Upper lobe of left lung (tissue), 6 donors: ENCODE data around the gene GPSM1. TPM values are rescaled to one million over a fixed set of nuclear protein-coding genes. Genes with fewer than 3 reads are reported as not detected.
A peak's percentile ranks its signal among the peaks of the same experiment; 100 is the strongest.

Experiments
- ATAC-seq, 2 donors: fragments of 200-7000 bp; cut with Tn5 transposase; one replicate each; pipeline ENCODE4 v1.9.1; 2022; ENCODE audit warnings: mild to moderate bottlenecking in 2 of 2, moderate library complexity in 2 of 2; ENCODE audit not compliant: low FRiP score in 2 of 2
- DNase-seq, 2 donors: peaks; one replicate each; pipeline ENCODE4 v3.0.0-alpha.2; 2019 to 2020
- H3K27ac ChIP-seq, 4 donors: fragments of 200-600 bp; sonication (generic); one replicate each; pipeline ENCODE4 v1.5.1; 2016 to 2019
- H3K27me3 ChIP-seq, 4 donors: fragments of 200-600 bp; sonication (generic); one replicate each; pipeline ENCODE4 v1.5.1; 2017 to 2019
- H3K36me3 ChIP-seq, 4 donors: fragments of 200-600 bp; sonication (generic); one replicate each; pipeline ENCODE4 v1.5.1; 2016 to 2019
- H3K4me1 ChIP-seq, 4 donors: fragments of 200-600 bp; sonication (generic); one replicate each; pipeline ENCODE4 v1.5.1; 2018 to 2019
- H3K4me3 ChIP-seq, 4 donors: fragments of 200-600 bp; sonication (generic); one replicate each; pipeline ENCODE4 v1.5.1; 2017 to 2019; ENCODE audit warnings: mild to moderate bottlenecking in 2 of 4, moderate library complexity in 1 of 4
- H3K9me3 ChIP-seq, 4 donors: fragments of 200-600 bp; sonication (generic); one replicate each; pipeline ENCODE4 v1.5.1; 2018 to 2019
- EP300 ChIP-seq, 4 donors: sonication (generic); formaldehyde crosslinking; IDR thresholded peaks; one replicate each; pipeline ENCODE4 v1.5.1; 2017; ENCODE audit warnings: antibody characterized with exemption in 4 of 4, control low read depth in 2 of 4
- POLR2A ChIP-seq, 4 donors: fragments of 450-650 bp; IDR thresholded peaks; one replicate each; pipeline ENCODE4 v1.5.1; 2016 to 2017; ENCODE audit warnings: antibody characterized with exemption in 4 of 4, mild to moderate bottlenecking in 2 of 4
- POLR2AphosphoS5 ChIP-seq, 2 donors: sonication (generic); formaldehyde crosslinking; IDR thresholded peaks; one replicate each; pipeline ENCODE4 v1.5.1; 2017; ENCODE audit warnings: antibody characterized with exemption in 2 of 2
- WGBS, 2 donors: methylation state at CpG; one replicate each; pipeline ENCODE4 v1.1.5; 2017 to 2018; 5-methylcytosine and 5-hydroxymethylcytosine counted together
- total RNA-seq, 6 donors: library from RNA; depleted of rRNA in 4 of 6; stranded (reverse); fragments of >200 nt in 4 of 6; gene quantifications; one replicate each; pipeline versions ENCODE4 v1.1.0 to v1.2.1, GENCODE V29; 2016 to 2021
- TF ChIP-seq, protein P1 (sequence below), 6 experiments: fragments of 450-650 bp in 4 of 6; fragments of 200-600 bp in 2 of 6; sonication (generic) in 2 of 6; IDR thresholded peaks; one replicate each; pipeline ENCODE4 v1.5.1; 2016 to 2019; ENCODE audit warnings: antibody characterized with exemption in 6 of 6
- donor health status: DM: no; HTN: no; CAD: no; lungs with moderate emphysema.
- donor health status: DM: no; HTN: yes; CAD: no; lungs with severe emphysema.

The GPSM1 gene
- total RNA-seq, 6 donors from 2014 or later, result 10.0 to 78.6 (median 24.2) TPM

DNA sequence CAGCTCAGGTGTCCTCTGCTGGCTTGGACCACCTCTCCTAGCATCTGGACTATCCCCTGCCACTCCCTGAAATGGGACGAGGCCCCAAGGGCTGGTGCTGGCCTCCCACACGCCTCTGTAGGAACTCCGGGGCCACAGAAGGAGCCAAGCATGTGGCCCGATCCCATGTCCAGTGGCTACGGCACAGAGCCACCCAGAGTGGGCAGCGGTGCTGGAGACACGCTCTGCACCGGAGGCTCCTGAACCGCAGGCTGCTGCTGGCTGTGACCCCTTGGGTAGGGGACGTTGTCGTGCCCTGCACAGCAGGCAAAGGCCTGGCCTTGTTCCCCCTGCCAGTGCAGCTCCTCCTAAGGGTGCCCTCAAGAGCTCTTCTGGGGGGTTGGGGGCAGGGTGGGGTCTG lies 52.6 kb downstream of the GPSM1 start:
- peak in 1 of 2 donors; percentile 59 for DNase-seq
- no peak for ATAC-seq
- 90% methylated on average over 11 of the region's 11 CpGs; no CpG with 5 or more reads in 1 of the 2 donors for whole genome bisulfite sequencing, 2 donors
- Histone ChIP-seq H3K4me3 (no peak overlapping the region), H3K4me1 (no peaks in the 10 kb centered on the region), H3K27me3 (no peaks in the 10 kb centered on the region), H3K36me3 (peaks cover 0 to 67% (median 55%) of the 10 kb centered on the region in 4 donors), H3K9me3 (no peaks in the 10 kb centered on the region), H3K27ac (no peak overlapping the region)
- no peak for TF ChIP-seq EP300 (IDR thresholded peaks at IDR 0.05)

DNA sequence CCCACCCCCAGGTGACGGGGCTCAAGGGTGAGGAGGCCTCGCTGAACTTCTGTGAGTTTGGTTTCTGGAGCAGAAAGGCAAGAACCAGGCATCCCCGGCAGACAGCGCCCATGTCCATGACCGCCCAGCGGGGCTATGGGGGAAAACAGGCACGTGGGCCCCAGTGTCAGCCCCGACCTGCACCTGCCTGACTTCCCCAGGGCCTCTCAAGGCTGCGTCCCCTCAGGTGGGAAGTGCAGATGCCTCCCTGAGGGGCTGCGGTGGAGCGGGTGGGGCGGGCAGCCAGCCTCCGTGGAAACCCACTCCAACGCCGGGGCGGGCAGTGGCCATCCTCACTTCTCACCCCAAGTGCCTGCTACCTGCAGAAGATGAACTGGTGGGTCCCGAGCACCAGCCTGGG lies 53.0 kb downstream of the GPSM1 start:
- TF ChIP-seq POLR2AphosphoS5 (IDR thresholded peaks at IDR 0.05), result no peak
- TF ChIP-seq EP300 (IDR thresholded peaks at IDR 0.05), result no peak
- TF ChIP-seq POLR2A (IDR thresholded peaks at IDR 0.05), result no peak
- TF ChIP-seq, protein P1, sequence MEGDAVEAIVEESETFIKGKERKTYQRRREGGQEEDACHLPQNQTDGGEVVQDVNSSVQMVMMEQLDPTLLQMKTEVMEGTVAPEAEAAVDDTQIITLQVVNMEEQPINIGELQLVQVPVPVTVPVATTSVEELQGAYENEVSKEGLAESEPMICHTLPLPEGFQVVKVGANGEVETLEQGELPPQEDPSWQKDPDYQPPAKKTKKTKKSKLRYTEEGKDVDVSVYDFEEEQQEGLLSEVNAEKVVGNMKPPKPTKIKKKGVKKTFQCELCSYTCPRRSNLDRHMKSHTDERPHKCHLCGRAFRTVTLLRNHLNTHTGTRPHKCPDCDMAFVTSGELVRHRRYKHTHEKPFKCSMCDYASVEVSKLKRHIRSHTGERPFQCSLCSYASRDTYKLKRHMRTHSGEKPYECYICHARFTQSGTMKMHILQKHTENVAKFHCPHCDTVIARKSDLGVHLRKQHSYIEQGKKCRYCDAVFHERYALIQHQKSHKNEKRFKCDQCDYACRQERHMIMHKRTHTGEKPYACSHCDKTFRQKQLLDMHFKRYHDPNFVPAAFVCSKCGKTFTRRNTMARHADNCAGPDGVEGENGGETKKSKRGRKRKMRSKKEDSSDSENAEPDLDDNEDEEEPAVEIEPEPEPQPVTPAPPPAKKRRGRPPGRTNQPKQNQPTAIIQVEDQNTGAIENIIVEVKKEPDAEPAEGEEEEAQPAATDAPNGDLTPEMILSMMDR (IDR thresholded peaks at IDR 0.05), result no peak
- Histone ChIP-seq H3K4me1 (no peaks in the 10 kb centered on the region), H3K4me3 (no peak overlapping the region), H3K27me3 (no peaks in the 10 kb centered on the region), H3K27ac (no peak overlapping the region), H3K36me3 (peaks cover 0 to 72% (median 59%) of the 10 kb centered on the region in 4 donors), H3K9me3 (no peaks in the 10 kb centered on the region)
- DNase-seq, result peak in 1 of 2 donors; percentile 80
- ATAC-seq, result no peak
- WGBS, 2 donors, result 95% methylated on average over 16 of the region's 17 CpGs; no CpG with 5 or more reads in 1 of the 2 donors

DNA sequence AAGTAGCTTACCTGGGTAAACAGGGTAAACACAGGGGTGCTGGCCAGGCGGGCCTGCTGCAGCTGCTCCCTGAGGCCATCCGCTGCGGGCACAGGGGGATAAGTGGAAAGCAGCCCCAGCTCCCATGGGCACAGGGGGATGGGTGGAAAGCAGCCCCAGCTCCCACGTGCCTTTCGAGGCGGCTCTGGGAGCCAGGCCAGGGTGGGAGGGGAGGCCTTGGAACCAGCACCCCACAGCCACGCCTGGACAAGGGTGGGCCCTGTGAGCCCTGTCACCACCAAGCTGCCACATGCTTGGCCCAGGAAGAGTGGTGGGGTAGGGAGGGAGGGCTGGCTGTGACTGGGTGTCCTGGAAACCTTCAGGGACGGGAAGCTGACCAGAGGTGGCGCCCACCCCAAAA lies 54.0 kb downstream of the GPSM1 start:
- TF ChIP-seq, protein P1 (IDR thresholded peaks at IDR 0.05), result no peak
- TF ChIP-seq EP300 (IDR thresholded peaks at IDR 0.05), result no peak
- no peak for TF ChIP-seq POLR2AphosphoS5 (IDR thresholded peaks at IDR 0.05)
- no peak for TF ChIP-seq POLR2A (IDR thresholded peaks at IDR 0.05)
- H3K4me3 ChIP-seq, result no peak overlapping the region
- DNase-seq (peak in 1 of 2 donors; percentile 68), ATAC-seq (no peak)
- no peaks in the 10 kb centered on the region for H3K27me3 ChIP-seq
- no peaks in the 10 kb centered on the region for H3K4me1 ChIP-seq
- H3K36me3 ChIP-seq, result peaks cover 0 to 79% (median 62%) of the 10 kb centered on the region in 4 donors
- no peaks in the 10 kb centered on the region for H3K9me3 ChIP-seq
- no peak overlapping the region for H3K27ac ChIP-seq
- WGBS, 2 donors, result 87 to 96% methylated on average over 5 to 7 of the region's 9 CpGs

DNA sequence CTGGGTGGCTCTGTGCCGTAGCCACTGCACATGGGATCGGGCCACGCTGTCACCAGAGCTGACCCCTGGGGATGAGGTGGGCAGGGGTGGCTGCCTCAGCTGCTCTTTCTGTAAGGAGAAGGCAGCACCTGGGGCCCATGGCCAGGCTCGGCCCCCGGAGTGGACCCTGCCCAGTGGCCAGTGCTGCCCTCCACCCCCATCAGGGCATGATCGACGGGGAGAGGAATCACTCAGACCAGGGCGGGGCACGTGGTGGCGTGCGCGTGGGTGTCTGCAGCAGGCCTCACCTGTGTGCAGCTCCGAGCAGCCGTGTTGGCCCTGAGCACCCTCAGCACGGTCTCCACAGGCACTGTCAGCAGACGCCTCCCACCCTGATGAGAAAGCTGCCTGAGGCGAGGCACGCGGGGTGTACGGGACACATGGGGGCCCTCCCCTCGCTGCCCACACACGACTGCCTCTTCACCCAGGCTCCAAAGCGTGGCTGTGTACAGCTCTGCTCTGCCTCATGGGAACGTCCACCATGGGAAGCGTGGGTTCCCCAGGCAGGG lies 54.7 kb downstream of the GPSM1 start:
- Histone ChIP-seq H3K36me3 (peaks cover 0 to 85% (median 67%) of the 10 kb centered on the region in 4 donors), H3K27ac (no peak overlapping the region), H3K4me3 (no peak overlapping the region), H3K27me3 (no peaks in the 10 kb centered on the region), H3K4me1 (no peaks in the 10 kb centered on the region), H3K9me3 (no peaks in the 10 kb centered on the region)
- no peak for ATAC-seq
- 95 to 97% methylated on average over 3 to 14 of the region's 25 CpGs for WGBS, 2 donors
- TF ChIP-seq, protein P1 (IDR thresholded peaks at IDR 0.05), result no peak
- TF ChIP-seq POLR2AphosphoS5 (IDR thresholded peaks at IDR 0.05) (no peak), POLR2A (IDR thresholded peaks at IDR 0.05) (no peak), EP300 (IDR thresholded peaks at IDR 0.05) (no peak)
- peak in 1 of 2 donors; percentile 77 for DNase-seq

DNA sequence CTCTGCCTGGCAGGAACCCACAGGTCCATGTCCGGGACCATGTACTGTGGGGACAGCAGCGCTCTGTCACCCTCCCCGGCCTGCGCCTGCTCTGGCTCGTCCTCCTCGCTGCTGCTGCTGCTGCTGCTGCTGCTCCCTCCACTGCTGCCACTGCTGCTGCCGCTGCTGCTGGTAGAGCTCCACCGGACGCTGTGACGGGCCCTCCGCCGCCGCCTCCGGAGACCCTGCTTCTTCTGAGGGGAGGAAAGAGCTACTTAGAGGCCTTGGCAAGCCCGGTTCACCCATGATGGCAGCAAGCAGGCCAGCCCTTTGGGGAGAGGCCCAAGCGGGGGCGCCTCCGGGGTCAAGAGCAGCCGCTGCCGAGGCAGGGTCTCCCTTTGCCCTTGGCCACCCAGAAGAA lies 56.1 kb downstream of the GPSM1 start:
- H3K36me3 ChIP-seq, result peaks cover 7 to 97% (median 80%) of the 10 kb centered on the region in 4 donors

More for the DNA sequence above, 56.1 kb downstream of the GPSM1 start:
- 96% methylated on average over 20 of the region's 20 CpGs; no CpG with 5 or more reads in 1 of the 2 donors for WGBS, 2 donors
- ATAC-seq, result no peak
- peak in 1 of 2 donors; percentile 80 for DNase-seq
- Histone ChIP-seq H3K27ac (no peak overlapping the region), H3K4me3 (no peak overlapping the region), H3K9me3 (no peaks in the 10 kb centered on the region), H3K4me1 (no peaks in the 10 kb centered on the region), H3K27me3 (no peaks in the 10 kb centered on the region)
- TF ChIP-seq, protein P1 (IDR thresholded peaks at IDR 0.05), result no peak
- TF ChIP-seq EP300 (IDR thresholded peaks at IDR 0.05), result no peak
- no peak for TF ChIP-seq POLR2AphosphoS5 (IDR thresholded peaks at IDR 0.05)
- no peak for TF ChIP-seq POLR2A (IDR thresholded peaks at IDR 0.05)
